Endometrial microvascular endothelial cells (primary cell): ENCODE measurements around the gene PRICKLE1. TPM values are rescaled to one million over a fixed set of nuclear protein-coding genes. Genes with fewer than 3 reads are reported as not detected.

ENCODE experiments used
- in situ Hi-C: cut with HindIII; loops from 2 replicates; pipeline ENCODE4 v1.10.0; 2017; ENCODE audit warnings: low sequenced_read_pairs, low pct_unique_long_range_greater_than_20kb; ENCODE audit errors: inconsistent ontology term
- total RNA-seq: library from RNA; depleted of rRNA; stranded (reverse); fragments of >200 nt; gene quantifications from one replicate; pipeline ENCODE4 v1.2.3, GENCODE V29; 2015; ENCODE audit errors: inconsistent ontology term

The PRICKLE1 gene
- total RNA-seq, 1 donor from 2014 or later: 9.8 TPM

DNA sequence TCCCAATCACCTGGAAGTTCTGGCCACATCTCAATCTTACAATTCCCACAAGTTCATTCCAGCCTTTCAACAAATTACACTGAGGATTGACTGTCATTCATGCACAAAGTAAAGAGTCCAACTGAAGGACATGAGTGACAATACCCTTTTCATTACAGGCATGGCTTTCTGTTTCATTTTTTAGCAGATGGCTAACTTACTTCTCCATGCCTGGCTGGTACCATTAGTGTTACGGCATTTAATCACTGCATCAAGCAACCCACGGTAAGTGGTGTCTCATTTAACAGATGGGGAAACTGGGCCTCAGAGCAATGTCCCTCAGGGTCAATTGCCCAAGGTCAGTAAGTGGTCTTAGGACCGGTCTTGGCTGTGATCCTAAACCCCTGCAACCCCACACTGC lies 114.4 kb downstream of the PRICKLE1 start:
- in situ Hi-C loops: no loop called here

DNA sequence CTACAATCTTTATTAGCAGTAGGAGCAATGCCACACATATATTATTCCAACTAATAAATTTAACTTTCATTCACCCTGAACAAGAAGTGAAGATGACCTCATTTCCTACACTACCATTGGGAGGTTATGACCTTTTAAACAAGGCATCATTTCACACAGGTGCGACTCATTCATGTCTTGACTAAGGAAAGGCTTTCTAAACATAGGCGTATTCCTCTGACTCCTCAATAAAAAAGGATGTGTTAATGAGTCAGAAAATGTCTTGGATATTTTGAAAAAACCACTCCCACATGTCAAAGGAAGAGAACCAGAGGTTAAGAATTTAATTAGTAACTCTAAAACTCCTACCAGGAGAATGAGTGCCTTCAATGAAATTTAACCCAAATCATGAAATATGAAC lies 115.2 kb downstream of the PRICKLE1 start:
- in situ Hi-C loops: no loop called here

GRCh38 chr12:42473561-42473960 lies 116.0 kb downstream of the PRICKLE1 start:
- in situ Hi-C loops: no loop called here

- in situ Hi-C loops: no loop called here
Measured at GRCh38 chr12:42473130-42473529, 116.4 kb downstream of the PRICKLE1 start.

DNA sequence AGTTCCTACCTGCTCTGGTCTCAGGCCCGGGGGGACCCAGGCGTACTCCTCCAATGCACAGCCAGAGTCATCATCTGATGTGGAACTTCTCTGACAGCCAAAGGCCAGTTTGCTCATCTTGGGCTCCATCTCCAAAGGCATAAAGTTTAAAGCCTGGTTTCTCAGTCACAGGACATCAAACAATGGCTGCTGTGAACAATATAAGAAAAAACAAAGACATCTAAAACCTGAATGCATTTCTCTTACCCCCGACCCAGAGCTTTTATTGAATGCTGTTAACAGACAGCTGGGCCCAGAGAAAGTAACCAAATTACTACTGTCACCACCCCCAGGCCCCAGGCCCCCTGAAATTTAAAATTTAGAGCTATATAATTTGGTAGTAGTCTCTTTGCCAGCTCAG lies 117.2 kb downstream of the PRICKLE1 start:
- in situ Hi-C loops: no loop called here

DNA sequence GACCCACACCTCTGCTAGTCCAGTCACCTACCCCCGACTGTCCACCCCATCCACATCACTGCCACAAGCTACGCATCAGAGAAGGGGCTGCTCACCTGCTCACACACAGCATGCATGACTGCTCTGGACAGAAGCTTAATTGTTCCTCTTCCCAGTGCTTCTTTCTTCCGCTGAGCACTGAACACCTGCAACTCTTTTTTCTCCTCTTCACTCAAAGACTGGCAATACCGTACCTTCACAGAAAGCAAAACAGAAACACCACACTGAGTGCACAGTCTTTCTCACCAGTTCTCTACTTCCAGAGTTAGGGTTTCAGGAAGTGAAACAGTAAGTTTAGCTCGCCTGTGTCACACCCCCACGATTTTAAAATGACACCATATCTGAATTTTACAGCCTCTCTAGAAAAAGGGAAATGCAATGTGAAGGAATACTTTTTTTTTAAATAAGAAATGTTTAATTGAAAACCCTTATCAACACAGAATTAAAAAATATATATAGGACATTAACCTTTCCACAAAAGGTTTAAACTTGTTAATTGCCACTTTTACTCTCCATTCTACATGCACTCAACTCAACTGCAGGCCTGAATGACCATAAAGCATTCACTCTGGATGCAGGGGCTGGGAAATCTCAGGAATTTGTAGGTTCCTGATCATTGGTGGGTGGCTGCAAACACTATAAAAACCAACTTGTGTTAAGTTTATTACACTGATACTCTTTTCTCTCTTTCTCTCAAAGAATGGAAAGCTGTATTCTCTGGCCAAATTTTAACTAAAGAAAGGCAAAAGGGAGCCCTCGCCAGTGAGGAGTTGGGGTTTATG lies 120.0 kb downstream of the PRICKLE1 start:
- in situ Hi-C loops: no loop called here

- in situ Hi-C loops: no loop called here
Measured at GRCh38 chr12:42468921-42469320, 120.6 kb downstream of the PRICKLE1 start.

- in situ Hi-C loops: no loop called here
Measured at GRCh38 chr12:42468341-42468821, 121.2 kb downstream of the PRICKLE1 start.

GRCh38 chr12:42463671-42464070 lies 125.9 kb downstream of the PRICKLE1 start:
- in situ Hi-C loops: no loop called here

DNA sequence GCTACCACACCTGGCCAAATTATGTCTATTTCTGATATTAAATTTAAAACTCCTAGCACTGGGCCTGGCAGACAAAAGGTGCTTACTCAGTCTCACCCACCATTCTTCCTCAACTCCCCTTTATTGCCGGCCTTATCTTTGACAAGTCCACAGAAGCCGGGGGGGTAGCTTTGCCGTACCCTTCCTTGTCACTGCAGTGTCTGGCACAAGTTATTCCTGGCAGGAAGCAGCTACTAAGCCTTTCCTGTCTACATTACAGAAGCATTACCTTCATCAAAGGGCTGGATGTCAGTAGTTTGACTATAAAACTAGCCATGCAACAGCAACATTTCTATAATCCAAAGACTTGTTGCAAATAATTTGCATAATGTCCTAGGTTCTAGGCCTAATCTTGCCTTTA lies 127.1 kb downstream of the PRICKLE1 start:
- in situ Hi-C loops: no loop called here

DNA sequence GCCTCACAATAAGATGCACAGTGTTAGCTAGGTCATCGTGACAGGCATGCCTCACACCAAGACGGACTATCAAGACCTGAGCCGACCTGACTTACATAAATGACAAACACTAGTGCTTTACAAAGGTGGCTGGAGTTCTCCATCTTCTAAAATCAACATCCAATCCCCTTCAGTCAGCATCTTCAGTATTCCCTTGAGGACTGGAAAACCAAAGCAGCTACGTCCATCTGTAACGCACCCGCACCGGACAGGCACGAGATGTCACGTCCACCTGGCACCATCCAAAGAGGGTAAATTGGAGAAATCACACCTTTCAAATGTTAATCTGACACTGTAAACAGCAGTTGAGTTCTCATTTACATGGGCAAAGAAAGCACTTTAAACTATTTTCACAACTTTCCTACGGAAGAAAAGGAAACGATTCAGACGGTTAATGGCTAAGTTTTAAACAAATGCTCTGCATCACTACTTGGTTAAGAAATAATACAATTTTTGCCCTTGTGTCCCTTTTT lies 130.2 kb downstream of the PRICKLE1 start:
- in situ Hi-C loops: no loop called here

DNA sequence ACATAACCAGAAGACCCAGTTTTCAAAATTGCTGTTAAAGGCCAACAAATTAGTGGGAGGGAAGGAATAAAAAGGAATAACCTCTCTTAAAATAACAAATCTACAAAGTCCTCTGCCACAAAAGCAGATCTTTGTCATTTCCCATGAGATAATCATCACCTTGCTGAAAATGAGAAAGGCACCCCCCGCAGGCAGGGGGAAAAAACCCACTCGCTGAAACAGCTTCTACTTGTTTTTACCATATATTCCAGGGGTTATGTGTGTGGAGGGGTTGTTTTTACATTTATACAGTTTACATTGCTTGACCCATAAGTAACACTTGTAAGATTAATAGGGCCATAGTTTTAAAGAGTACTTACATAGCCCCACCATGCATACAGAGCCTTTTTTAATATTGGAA lies 131.0 kb downstream of the PRICKLE1 start:
- in situ Hi-C loops: no loop called here

GRCh38 chr12:42450248-42450647 lies 139.3 kb downstream of the PRICKLE1 start:
- in situ Hi-C loops: no loop called here

- in situ Hi-C loops: no loop called here
Measured at GRCh38 chr12:42448841-42449240, 140.7 kb downstream of the PRICKLE1 start.

DNA sequence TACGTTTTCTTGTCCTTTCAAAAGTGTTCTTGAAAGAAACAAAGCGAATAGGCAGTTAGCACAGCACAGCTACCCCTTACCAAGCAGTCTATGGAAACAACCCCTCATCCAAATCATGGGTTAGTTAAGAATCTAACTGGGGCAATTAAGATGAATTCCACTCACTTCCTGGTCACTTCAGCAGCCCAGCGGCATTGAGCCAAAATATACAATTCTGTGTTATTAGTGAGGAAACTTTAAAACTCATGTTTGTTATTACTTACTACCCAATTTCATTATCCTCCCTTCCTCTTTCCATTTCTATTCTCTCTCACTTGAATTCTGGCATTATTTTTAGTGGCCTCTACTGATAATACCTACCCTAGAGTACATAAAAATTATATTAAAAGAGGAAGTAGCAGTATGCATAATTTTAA lies 142.2 kb downstream of the PRICKLE1 start:
- in situ Hi-C loops: no loop called here

DNA sequence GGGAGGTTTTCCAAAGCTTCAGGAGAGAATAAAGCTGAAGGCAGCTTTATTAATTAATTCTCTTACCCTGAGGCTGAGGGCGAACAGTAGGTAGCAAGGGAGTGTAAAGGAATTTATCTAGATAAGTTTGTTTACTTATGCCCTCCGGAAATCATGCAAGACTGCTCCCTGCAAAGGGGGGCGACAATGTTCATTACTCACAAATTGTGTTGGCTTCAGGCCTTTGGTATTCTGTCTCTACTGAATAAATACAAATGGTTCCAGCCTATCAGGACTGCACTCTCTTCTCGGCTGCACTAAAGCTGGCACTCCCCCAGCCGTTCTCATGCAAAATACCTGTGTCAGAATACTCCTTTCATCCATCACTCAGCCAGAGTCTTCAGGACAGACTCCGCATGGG lies 142.8 kb downstream of the PRICKLE1 start:
- in situ Hi-C loops: no loop called here

- in situ Hi-C loops: no loop called here
Measured at GRCh38 chr12:42445891-42446290, 143.7 kb downstream of the PRICKLE1 start.

DNA sequence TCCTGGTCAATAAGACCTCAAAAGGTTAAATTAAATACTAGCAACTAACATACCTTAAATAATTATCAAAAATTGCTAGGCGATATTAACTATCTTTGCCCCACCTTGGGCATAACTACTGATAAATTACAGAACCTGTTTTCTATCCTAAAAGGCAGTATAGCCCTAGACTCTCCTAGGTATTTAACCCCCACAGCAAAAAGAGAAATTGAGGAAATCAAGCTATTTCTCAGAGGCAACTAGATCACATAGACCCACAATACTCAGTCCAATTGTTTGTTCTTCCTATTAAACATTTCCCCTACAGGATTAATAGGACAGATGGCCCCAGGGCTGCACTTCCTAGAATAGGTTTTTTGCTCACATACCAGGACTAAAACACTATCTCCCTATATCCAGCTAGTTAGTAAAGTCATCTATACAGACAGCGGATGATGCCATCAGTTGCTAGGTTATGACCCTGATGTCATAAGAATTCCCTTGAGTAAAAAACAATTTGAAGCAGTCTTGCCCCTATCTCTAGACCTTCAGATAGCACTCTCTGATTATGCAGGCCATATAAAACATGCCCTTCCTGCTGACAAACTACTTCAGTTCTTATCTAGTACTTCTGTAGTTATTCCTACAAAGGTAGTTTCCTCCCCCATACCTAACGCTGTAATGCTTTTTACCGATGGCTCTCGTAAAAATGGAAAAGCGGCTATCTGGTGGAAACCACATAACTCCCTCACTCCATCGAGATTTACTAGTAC lies 145.2 kb downstream of the PRICKLE1 start:
- in situ Hi-C loops: no loop called here

DNA sequence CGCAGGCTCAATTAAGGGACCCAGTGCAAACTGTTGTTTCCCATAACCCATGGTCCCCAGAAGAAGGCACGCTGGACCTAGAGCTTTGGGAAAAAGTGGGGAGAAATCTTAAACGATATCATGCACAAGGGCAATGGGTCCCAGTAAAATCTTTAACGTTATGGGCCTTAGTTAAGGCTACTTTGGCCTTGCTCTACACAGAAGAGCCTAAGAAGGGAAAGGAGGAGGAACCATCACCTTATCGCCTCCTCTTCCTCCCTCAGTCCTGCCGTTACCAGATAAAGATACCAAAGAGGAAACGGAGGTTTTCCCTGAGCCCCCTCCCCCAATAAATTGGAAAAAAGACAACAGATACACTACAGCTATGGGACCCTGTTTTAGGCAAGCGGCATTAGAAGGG lies 146.7 kb downstream of the PRICKLE1 start:
- in situ Hi-C loops: no loop called here

GRCh38 chr12:42442311-42442759 lies 147.2 kb downstream of the PRICKLE1 start:
- in situ Hi-C loops: no loop called here
